ENCODE data around the gene KCNQ1.

DNA sequence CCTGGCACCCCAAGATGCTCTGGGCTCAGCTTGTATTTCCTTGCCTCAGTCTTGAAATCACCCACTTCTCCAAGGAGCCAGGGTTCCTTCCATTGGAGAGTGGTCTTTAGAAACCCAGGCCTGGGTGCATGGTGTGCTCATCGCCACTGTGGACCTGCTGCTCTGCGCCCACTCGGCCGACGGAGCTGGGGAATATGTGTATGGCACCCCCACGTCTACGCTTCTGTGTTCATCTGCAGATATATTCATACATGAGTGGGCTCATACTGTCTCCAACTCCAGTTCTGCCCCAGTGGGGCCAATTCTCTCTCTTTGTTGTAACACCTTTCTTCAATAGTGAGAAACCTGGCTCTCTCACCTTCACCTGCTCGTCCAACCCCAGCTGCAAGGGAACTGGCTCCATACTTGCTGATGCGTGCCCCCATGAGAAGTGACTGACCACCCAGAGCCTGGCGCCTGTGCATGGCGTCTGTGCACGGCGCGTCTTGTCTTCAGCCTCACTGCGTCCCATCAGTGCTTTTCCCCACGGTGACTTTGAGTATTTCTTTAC, 39.8 kb downstream of the KCNQ1 start:
- TF ChIP-seq, protein P1, sequence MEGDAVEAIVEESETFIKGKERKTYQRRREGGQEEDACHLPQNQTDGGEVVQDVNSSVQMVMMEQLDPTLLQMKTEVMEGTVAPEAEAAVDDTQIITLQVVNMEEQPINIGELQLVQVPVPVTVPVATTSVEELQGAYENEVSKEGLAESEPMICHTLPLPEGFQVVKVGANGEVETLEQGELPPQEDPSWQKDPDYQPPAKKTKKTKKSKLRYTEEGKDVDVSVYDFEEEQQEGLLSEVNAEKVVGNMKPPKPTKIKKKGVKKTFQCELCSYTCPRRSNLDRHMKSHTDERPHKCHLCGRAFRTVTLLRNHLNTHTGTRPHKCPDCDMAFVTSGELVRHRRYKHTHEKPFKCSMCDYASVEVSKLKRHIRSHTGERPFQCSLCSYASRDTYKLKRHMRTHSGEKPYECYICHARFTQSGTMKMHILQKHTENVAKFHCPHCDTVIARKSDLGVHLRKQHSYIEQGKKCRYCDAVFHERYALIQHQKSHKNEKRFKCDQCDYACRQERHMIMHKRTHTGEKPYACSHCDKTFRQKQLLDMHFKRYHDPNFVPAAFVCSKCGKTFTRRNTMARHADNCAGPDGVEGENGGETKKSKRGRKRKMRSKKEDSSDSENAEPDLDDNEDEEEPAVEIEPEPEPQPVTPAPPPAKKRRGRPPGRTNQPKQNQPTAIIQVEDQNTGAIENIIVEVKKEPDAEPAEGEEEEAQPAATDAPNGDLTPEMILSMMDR (IDR thresholded peaks at IDR 0.05; ENCODE audit: insufficient read depth, low read length, poor library complexity, severe bottlenecking): no peak
- no peak for TF ChIP-seq EZH2phosphoT487 (conservative IDR thresholded peaks at IDR 0.05; ENCODE audit: low read length)
